Measurements from ENCODE around the gene GTPBP4. TPM values are rescaled to one million over a fixed set of nuclear protein-coding genes. Genes with fewer than 3 reads are reported as not detected.

Gene GTPBP4
- total RNA-seq, 6 experiments from 2014 or later, result 6.6 to 18.6 (median 15.4) TPM

GRCh38 chr10:1057106-1057657, 68.9 kb downstream of the GTPBP4 start:
- DNase-seq, result no peak
- no peak for TF ChIP-seq POLR2A (IDR thresholded peaks at IDR 0.05)
- no peak for TF ChIP-seq CTCF (IDR thresholded peaks at IDR 0.05)
- peaks cover 0 to 8% (median 0%) of the 10 kb centered on the region in 4 donors for H3K36me3 ChIP-seq
- peaks cover 0 to 34% (median 10%) of the 10 kb centered on the region in 4 donors for H3K4me1 ChIP-seq
- no peaks in the 10 kb centered on the region for H3K27me3 ChIP-seq
- H3K27ac ChIP-seq, result peak overlapping the region in 2 of 3 donors; percentile 97 to 99
- peak overlapping the region; percentile 62 to 96 (median 84) for H3K4me3 ChIP-seq
- no peaks in the 10 kb centered on the region for H3K9me3 ChIP-seq
- 4% methylated on average over 21 of the region's 26 CpGs for WGBS (ENCODE audit: insufficient coverage, low coverage, low lambda C conversion rate, missing lambda C conversion rate)
- ATAC-seq, result peak; percentile 12 to 24 (median 18)
- intact Hi-C loops (cut with DNase I), result no loop called here

GRCh38 chr10:1058017-1058416, 69.8 kb downstream of the GTPBP4 start:
- Histone ChIP-seq H3K4me1 (peaks cover 0 to 34% (median 10%) of the 10 kb centered on the region in 4 donors), H3K4me3 (peak overlapping the region in 2 of 3 donors; percentile 84 to 96), H3K27me3 (no peaks in the 10 kb centered on the region), H3K9me3 (no peaks in the 10 kb centered on the region), H3K27ac (no peak overlapping the region), H3K36me3 (no peaks in the 10 kb centered on the region)
- intact Hi-C loops (cut with DNase I), result no loop called here
- DNase-seq (no peak), ATAC-seq (no peak)
- TF ChIP-seq CTCF (IDR thresholded peaks at IDR 0.05) (no peak), POLR2A (IDR thresholded peaks at IDR 0.05) (no peak)
- 41% methylated on average over 7 of the region's 7 CpGs for WGBS (ENCODE audit: insufficient coverage, low coverage, low lambda C conversion rate, missing lambda C conversion rate)

GRCh38 chr10:1059902-1060301, 71.7 kb downstream of the GTPBP4 start:
- WGBS (ENCODE audit: insufficient coverage, low coverage, low lambda C conversion rate, missing lambda C conversion rate), result 94% methylated on average over 6 of the region's 8 CpGs
- no peak overlapping the region for H3K27ac ChIP-seq
- TF ChIP-seq POLR2A (IDR thresholded peaks at IDR 0.05) (no peak), CTCF (IDR thresholded peaks at IDR 0.05) (no peak)
- no peaks in the 10 kb centered on the region for H3K27me3 ChIP-seq
- ATAC-seq, result no peak
- H3K36me3 ChIP-seq, result peaks cover 0 to 4% (median 0%) of the 10 kb centered on the region in 4 donors
- H3K4me3 ChIP-seq, result no peak overlapping the region
- intact Hi-C loops (cut with DNase I), result no loop called here
- no peaks in the 10 kb centered on the region for H3K9me3 ChIP-seq
- DNase-seq, result no peak
- H3K4me1 ChIP-seq, result peaks cover 0 to 17% (median 5%) of the 10 kb centered on the region in 4 donors

- Histone ChIP-seq H3K27me3 (no peaks in the 10 kb centered on the region), H3K4me3 (no peak overlapping the region), H3K27ac (no peak overlapping the region), H3K9me3 (no peaks in the 10 kb centered on the region), H3K4me1 (peaks cover 0 to 10% (median 0%) of the 10 kb centered on the region in 4 donors), H3K36me3 (peaks cover 0 to 4% (median 0%) of the 10 kb centered on the region in 4 donors)
- intact Hi-C loops (cut with DNase I), result no loop called here
- ATAC-seq (peak in 3 of 4 donors; percentile 23 to 47 (median 39)), DNase-seq (no peak)
- 77% methylated on average over 7 of the region's 7 CpGs for WGBS (ENCODE audit: insufficient coverage, low coverage, low lambda C conversion rate, missing lambda C conversion rate)
- TF ChIP-seq CTCF (IDR thresholded peaks at IDR 0.05), result no peak
- TF ChIP-seq POLR2A (IDR thresholded peaks at IDR 0.05), result no peak
Measured at GRCh38 chr10:1061930-1062774, 73.9 kb downstream of the GTPBP4 start.

All from right lobe of liver (tissue), 6 donors.